H1 (cell line): ENCODE data around the gene RNASE12. TPM values are rescaled to one million over a fixed set of nuclear protein-coding genes. Genes with fewer than 3 reads are reported as not detected.
A peak's percentile ranks its signal among the peaks of the same experiment; 100 is the strongest.
"Not testable (repeated sequence)": the region's sequence is repeated elsewhere in the genome, so short reads cannot be mapped to it uniquely, and the experiment has no call there.

Experiments used
- CTCF ChIA-PET: fragments of 300-600 bp; sonication (Branson Sonifier 250); formaldehyde crosslinking; loops from one replicate; lab custom pipeline; 2021; ENCODE audit not compliant: partially characterized antibody; lab: Charles Lee
- POLR2A ChIA-PET: fragments of 300-600 bp; sonication (Branson Sonifier 250); formaldehyde crosslinking; loops from one replicate; lab custom pipeline; 2021; ENCODE audit warnings: inconsistent platforms; ENCODE audit not compliant: partially characterized antibody; lab: Charles Lee
- DNase-seq, 2 experiments: peaks; one replicate each; pipeline versions ENCODE4 v3.0.0 to v3.0.0-alpha.2; 2010 to 2022; ENCODE audit warnings: low spot score in 2 of 2, low read depth in 1 of 2, mixed read lengths in 1 of 2
- FAIRE-seq: peaks from 2 replicates; lab custom pipeline; 2011; peaks lifted over from hg19 to GRCh38; lab: Jason Lieb, UNC
- H2AFZ ChIP-seq: 2 replicates; pipeline ENCODE4 v1.8.1; 2012; ENCODE audit warnings: low read length, inconsistent platforms
- H2AK5ac ChIP-seq: 2 replicates; pipeline ENCODE4 v1.6.1; 2013; ENCODE audit warnings: low read depth, low read length
- H2BK120ac ChIP-seq: replicated peaks from 2 replicates; pipeline ENCODE3; 2013; ENCODE audit warnings: low read depth, low read length, inconsistent platforms
- H2BK12ac ChIP-seq: 2 replicates; pipeline ENCODE4 v1.6.1; 2013; ENCODE audit warnings: low read depth, low read length
- H2BK15ac ChIP-seq: 2 replicates; pipeline ENCODE4 v1.6.1; 2013; ENCODE audit warnings: low read length
- H2BK20ac ChIP-seq: 2 replicates; pipeline ENCODE4 v1.6.1; 2013; ENCODE audit warnings: low read length
- H2BK5ac ChIP-seq: 2 replicates; pipeline ENCODE4 v1.6.1; 2013; ENCODE audit warnings: low read depth, low read length
- H3K14ac ChIP-seq: 2 replicates; pipeline ENCODE4 v1.6.1; 2013; ENCODE audit warnings: inconsistent platforms; ENCODE audit not compliant: insufficient read length
- H3K18ac ChIP-seq: 2 replicates; pipeline ENCODE4 v1.6.1; 2013; ENCODE audit warnings: low read length; ENCODE audit errors: extremely low read depth
- H3K23ac ChIP-seq: 2 replicates; pipeline ENCODE4 v1.6.1; 2013; ENCODE audit warnings: inconsistent platforms; ENCODE audit not compliant: insufficient read length
- H3K23me2 ChIP-seq: 2 replicates; pipeline ENCODE4 v1.6.1; 2013; ENCODE audit warnings: low read depth, low read length
- H3K27ac ChIP-seq: 2 replicates; pipeline ENCODE4 v1.6.1; 2011; ENCODE audit warnings: low read depth, low read length, inconsistent platforms
- H3K27me3 ChIP-seq, 4 experiments: replicated peaks in 1 of 4; 1 replicate in 1 of 4; 2 replicates in 3 of 4; pipeline versions ENCODE4 v1.6.1 to v1.8.1; 2011 to 2013; ENCODE audit warnings: low read length in 3 of 4, mild to moderate bottlenecking in 3 of 4, inconsistent platforms in 2 of 4, mixed read lengths in 2 of 4, moderate library complexity in 1 of 4; ENCODE audit not compliant: control insufficient read depth in 3 of 4, insufficient read depth in 3 of 4; ENCODE audit errors: extremely low read depth in 1 of 4
- H3K36me3 ChIP-seq, 4 experiments: 2 replicates each; pipeline versions ENCODE4 v1.6.1 to v1.8.1; 2011 to 2013; ENCODE audit warnings: mild to moderate bottlenecking in 4 of 4, low read length in 3 of 4, moderate library complexity in 2 of 4, control low read depth in 1 of 4, inconsistent platforms in 1 of 4; ENCODE audit not compliant: insufficient read depth in 4 of 4, control insufficient read depth in 2 of 4
- H3K4ac ChIP-seq: replicated peaks from 2 replicates; pipeline ENCODE3; 2013; ENCODE audit warnings: low read length, low read depth, mixed read lengths, inconsistent platforms; ENCODE audit not compliant: insufficient read length
- H3K4me1 ChIP-seq, 4 experiments: replicated peaks in 1 of 4; 1 replicate in 1 of 4; 2 replicates in 3 of 4; pipeline versions ENCODE4 v1.6.1 to v1.8.1; 2011 to 2013; ENCODE audit warnings: low read length in 3 of 4, inconsistent platforms in 2 of 4, mixed read lengths in 1 of 4; ENCODE audit not compliant: insufficient read depth in 4 of 4, control insufficient read depth in 3 of 4
- H3K4me2 ChIP-seq, 2 experiments: 2 replicates each; pipeline versions ENCODE4 v1.6.1 to v1.8.1; 2011 to 2013; ENCODE audit warnings: low read depth in 2 of 2, low read length in 2 of 2, control low read depth in 1 of 2, inconsistent platforms in 1 of 2, mild to moderate bottlenecking in 1 of 2; ENCODE audit not compliant: insufficient read depth in 1 of 2
- H3K4me3 ChIP-seq, 4 experiments: fragments of 200-600, 300-600 bp in 1 of 4; sonication (generic), shearing (Covaris generic), sonication (Bioruptor Twin) in 1 of 4; 2 replicates each; pipeline versions ENCODE4 v1.5.1 to v1.8.1; 2011 to 2016; ENCODE audit warnings: low read length in 4 of 4, low read depth in 3 of 4, control low read depth in 2 of 4, inconsistent platforms in 2 of 4, mild to moderate bottlenecking in 2 of 4, mixed read lengths in 1 of 4, moderate library complexity in 1 of 4; ENCODE audit not compliant: insufficient read depth in 2 of 4; ENCODE audit errors: extremely low read depth in 1 of 4
- H3K56ac ChIP-seq: replicated peaks from 2 replicates; pipeline ENCODE3; 2013; ENCODE audit warnings: low read depth, mild to moderate bottlenecking, mixed read lengths, low read length, inconsistent platforms; ENCODE audit not compliant: insufficient read length
- H3K79me1 ChIP-seq: 2 replicates; pipeline ENCODE4 v1.6.1; 2013; ENCODE audit warnings: low read depth, low read length, control low read depth
- H3K79me2 ChIP-seq, 2 experiments: 2 replicates each; pipeline versions ENCODE4 v1.6.1 to v1.8.1; 2012 to 2013; ENCODE audit warnings: low read length in 2 of 2, mild to moderate bottlenecking in 2 of 2, inconsistent platforms in 1 of 2; ENCODE audit not compliant: insufficient read depth in 2 of 2, control insufficient read depth in 1 of 2
- H3K9ac ChIP-seq, 4 experiments: replicated peaks in 1 of 4; 1 replicate in 1 of 4; 2 replicates in 3 of 4; pipeline versions ENCODE4 v1.6.1 to v1.8.1; 2011 to 2013; ENCODE audit warnings: low read depth in 3 of 4, low read length in 3 of 4, control low read depth in 2 of 4, mild to moderate bottlenecking in 2 of 4, moderate library complexity in 2 of 4, inconsistent platforms in 1 of 4; ENCODE audit errors: extremely low read depth in 1 of 4
- H3K9me3 ChIP-seq, 2 experiments: 2 replicates each; pipeline versions ENCODE4 v1.6.1 to v1.8.1; 2012 to 2013; ENCODE audit warnings: mild to moderate bottlenecking in 2 of 2, moderate library complexity in 2 of 2, control low read depth in 1 of 2, inconsistent platforms in 1 of 2, low read depth in 1 of 2, low read length in 1 of 2, mixed read lengths in 1 of 2; ENCODE audit not compliant: insufficient read depth in 2 of 2
- H4K20me1 ChIP-seq, 2 experiments: replicated peaks in 1 of 2; 2 replicates each; pipeline versions ENCODE3 to v1.8.1; 2011 to 2013; ENCODE audit warnings: inconsistent platforms in 2 of 2, low read length in 2 of 2, mild to moderate bottlenecking in 1 of 2; ENCODE audit not compliant: insufficient read depth in 2 of 2, control insufficient read depth in 1 of 2
- H4K5ac ChIP-seq: 2 replicates; pipeline ENCODE4 v1.6.1; 2013; ENCODE audit warnings: low read length, low read depth, mixed read lengths, inconsistent platforms; ENCODE audit not compliant: insufficient read length
- H4K8ac ChIP-seq: 2 replicates; pipeline ENCODE4 v1.8.0; 2013; ENCODE audit warnings: mild to moderate bottlenecking, moderate library complexity, low read length, inconsistent platforms; ENCODE audit not compliant: insufficient read depth; ENCODE audit errors: extremely low read depth
- H4K91ac ChIP-seq: replicated peaks from 2 replicates; pipeline ENCODE3; 2013; ENCODE audit warnings: low read length, mixed read lengths, inconsistent platforms; ENCODE audit not compliant: insufficient read length
- WGBS, 2 experiments: shearing (Covaris generic) in 1 of 2; methylation state at CpG; one replicate each; pipeline versions ENCODE4 v1.1.6 to v1.1.7; 2013 to 2015; ENCODE audit warnings: low lambda C conversion rate in 2 of 2, mixed read lengths in 2 of 2, inconsistent platforms in 1 of 2, low coverage in 1 of 2, missing lambda C conversion rate in 1 of 2; ENCODE audit not compliant: insufficient replicate concordance in 2 of 2, insufficient coverage in 1 of 2, insufficient read length in 1 of 2; ENCODE audit errors: extremely low coverage in 1 of 2, missing lambda C conversion rate in 1 of 2; 5-methylcytosine and 5-hydroxymethylcytosine counted together
- polyA plus RNA-seq, 7 experiments: library from polyadenylated mRNA; depleted of rRNA in 3 of 7; stranded (reverse) in 5 of 7; unstranded in 2 of 7; fragments of >200 nt in 5 of 7; fragments of 200-250 nt in 2 of 7; gene quantifications; 1 replicate in 5 of 7; 2 replicates in 1 of 7; 4 replicates in 1 of 7; pipeline versions ENCODE4 v1.2.1 to v1.2.3, GENCODE V29; 2011 to 2013; ENCODE audit warnings: missing spikeins in 2 of 7, mixed read lengths in 2 of 7
- total RNA-seq: library from RNA; stranded (reverse); fragmentation: NEBNext Ultra II Directional; extraction: Animal tissue kit (Norgen Biotek cat#: 25700); gene quantifications from 2 replicates; pipeline ENCODE4 v1.2.1, GENCODE V29; 2021

Gene RNASE12
- total and polyA plus RNA-seq, 2 of the 8 experiments (the other 6 are each of a cell fraction or from before 2014, with no cell fraction given), result not detected

DNA sequence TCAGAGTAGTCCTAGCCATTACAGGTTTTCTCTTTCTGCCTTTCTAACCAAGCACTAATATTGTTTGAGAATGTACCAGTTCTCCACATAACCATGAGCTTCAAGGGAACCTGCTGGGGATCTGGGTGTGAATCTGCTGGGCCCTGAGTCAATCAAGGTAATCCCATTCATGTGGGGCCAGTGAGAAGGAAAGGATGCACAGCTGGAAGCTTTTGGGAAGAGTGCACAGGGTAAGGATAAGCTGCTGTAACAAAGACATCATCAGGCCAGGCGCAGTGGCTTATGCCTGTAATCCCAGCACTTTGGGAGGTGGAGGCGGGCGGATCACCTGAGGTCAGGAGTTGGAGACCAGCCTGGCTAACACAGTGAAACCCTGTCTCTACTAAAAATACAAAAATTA, 4.5 kb upstream of the RNASE12 start:
- H3K23ac ChIP-seq, FAIRE-seq, H4K8ac ChIP-seq, POLR2A ChIA-PET, H4K91ac ChIP-seq, H2AK5ac ChIP-seq, H3K18ac ChIP-seq, DNase-seq, H3K79me1 ChIP-seq, H3K27me3 ChIP-seq, H3K27ac ChIP-seq, H3K36me3 ChIP-seq, H3K4ac ChIP-seq, H3K9ac ChIP-seq, H3K9me3 ChIP-seq, H3K23me2 ChIP-seq, H3K4me2 ChIP-seq, H2BK120ac ChIP-seq, H3K4me1 ChIP-seq, H2BK20ac ChIP-seq, H4K5ac ChIP-seq, H3K56ac ChIP-seq, H3K4me3 ChIP-seq, H2BK12ac ChIP-seq, H2BK5ac ChIP-seq, H4K20me1 ChIP-seq, H2BK15ac ChIP-seq, H3K79me2 ChIP-seq, H3K14ac ChIP-seq: not testable (repeated sequence)
- H2AFZ ChIP-seq, result peak overlapping the region; percentile 11; the same call in 1 of the 2 replicates
- WGBS, 2 experiments, result 90% methylated on average over 3 of the region's 3 CpGs; no CpG with 5 or more reads in 1 of the 2 experiments
- CTCF ChIA-PET, result interaction anchor here (0.6 to 1.2 kb wide), 2 partner anchors 59 to 87 kb away, joined by 3 read pairs; no protein-coding TSS in a partner anchor
